Spleen (tissue), 7 donors: ENCODE data around the gene PNMA3.

ENCODE experiments used
- POLR2AphosphoS5 ChIP-seq, 3 donors: sonication (generic); formaldehyde crosslinking; IDR thresholded peaks; one replicate each; pipeline ENCODE4 v1.5.1; 2017; ENCODE audit warnings: antibody characterized with exemption in 3 of 3
- TF ChIP-seq, protein P1 (sequence below), 11 experiments: fragments of 200-600 bp in 7 of 11; fragments of 450-650 bp in 4 of 11; sonication (generic) in 4 of 11; IDR thresholded peaks in 8 of 11; conservative IDR thresholded peaks in 3 of 11; 1 replicate in 7 of 11; 2 replicates in 4 of 11; pipeline versions ENCODE4 v1.4.0 to v1.8.0; 2016 to 2021; ENCODE audit warnings: antibody characterized with exemption in 11 of 11, inconsistent platforms in 4 of 11, mild to moderate bottlenecking in 1 of 11
- donor health status: DM: no; HTN: no; CAD: no; lungs with moderate emphysema.
- donor health status: DM: no; HTN: no; CAD: no.
- donor health status: DM: no; HTN: no; CAD: no.

DNA sequence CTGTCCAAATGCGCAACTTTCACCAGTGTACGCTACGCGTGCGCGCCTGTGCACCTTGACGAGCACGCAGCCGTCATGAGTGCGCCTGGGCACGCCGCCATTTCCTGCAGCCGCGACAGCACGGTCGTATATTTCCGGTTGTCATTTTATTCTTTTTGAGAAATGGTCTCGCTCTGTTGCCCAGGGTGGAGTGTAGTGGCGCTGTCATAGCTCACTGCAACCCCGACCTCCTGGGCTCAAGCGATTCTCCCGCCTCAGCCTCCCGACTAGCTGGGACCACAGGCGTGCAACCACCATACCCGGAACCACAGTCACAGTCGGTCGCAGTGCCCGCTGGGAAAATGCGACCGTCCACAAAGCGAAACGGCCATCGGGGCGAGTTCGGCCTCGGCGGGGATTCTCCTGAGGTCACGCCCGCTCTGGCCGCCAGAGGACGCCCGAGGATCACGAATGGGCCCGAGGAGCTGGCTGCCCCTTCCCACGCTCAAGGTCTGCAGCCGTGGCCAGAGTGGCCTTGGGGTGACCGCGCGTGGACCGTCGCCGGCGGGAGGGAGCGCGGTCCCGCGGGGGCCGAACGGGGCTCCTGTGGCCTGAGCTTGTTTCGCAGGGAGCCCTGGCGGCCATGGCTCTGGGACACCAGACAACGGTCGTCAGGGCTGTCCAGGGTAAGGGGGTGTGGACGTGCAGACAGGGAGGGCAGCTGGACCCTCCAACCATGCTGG lies 23.7 kb upstream of the PNMA3 start:
- peak; percentile 54 to 74 (median 63) for TF ChIP-seq POLR2AphosphoS5 (IDR thresholded peaks at IDR 0.05)
- TF ChIP-seq, protein P1, sequence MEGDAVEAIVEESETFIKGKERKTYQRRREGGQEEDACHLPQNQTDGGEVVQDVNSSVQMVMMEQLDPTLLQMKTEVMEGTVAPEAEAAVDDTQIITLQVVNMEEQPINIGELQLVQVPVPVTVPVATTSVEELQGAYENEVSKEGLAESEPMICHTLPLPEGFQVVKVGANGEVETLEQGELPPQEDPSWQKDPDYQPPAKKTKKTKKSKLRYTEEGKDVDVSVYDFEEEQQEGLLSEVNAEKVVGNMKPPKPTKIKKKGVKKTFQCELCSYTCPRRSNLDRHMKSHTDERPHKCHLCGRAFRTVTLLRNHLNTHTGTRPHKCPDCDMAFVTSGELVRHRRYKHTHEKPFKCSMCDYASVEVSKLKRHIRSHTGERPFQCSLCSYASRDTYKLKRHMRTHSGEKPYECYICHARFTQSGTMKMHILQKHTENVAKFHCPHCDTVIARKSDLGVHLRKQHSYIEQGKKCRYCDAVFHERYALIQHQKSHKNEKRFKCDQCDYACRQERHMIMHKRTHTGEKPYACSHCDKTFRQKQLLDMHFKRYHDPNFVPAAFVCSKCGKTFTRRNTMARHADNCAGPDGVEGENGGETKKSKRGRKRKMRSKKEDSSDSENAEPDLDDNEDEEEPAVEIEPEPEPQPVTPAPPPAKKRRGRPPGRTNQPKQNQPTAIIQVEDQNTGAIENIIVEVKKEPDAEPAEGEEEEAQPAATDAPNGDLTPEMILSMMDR (IDR thresholded peaks at IDR 0.05 in 8 of 11, conservative IDR thresholded peaks at IDR 0.05 in 3 of 11) = peak; percentile 76 to 95 (median 87)
